Esophagus muscularis mucosa (tissue), 4 donors: ENCODE data around the gene CFAP74. TPM values are rescaled to one million over a fixed set of nuclear protein-coding genes. Genes with fewer than 3 reads are reported as not detected.

Experiments used
- DNase-seq: peaks from one replicate; pipeline ENCODE4 v3.0.0-alpha.2; 2017; ENCODE audit errors: extremely low spot score
- H3K27ac ChIP-seq, 4 donors: fragments of 200-600 bp; sonication (generic); replicated peaks in 1 of 4; 1 replicate in 3 of 4; 2 replicates in 1 of 4; pipeline ENCODE4 v1.5.1; 2016 to 2019; ENCODE audit warnings: mild to moderate bottlenecking in 1 of 4
- H3K27me3 ChIP-seq, 4 donors: fragments of 200-600 bp; sonication (generic); one replicate each; pipeline versions ENCODE4 v1.5.1 to v1.6.0; 2016 to 2019
- H3K36me3 ChIP-seq, 4 donors: fragments of 200-600 bp; sonication (generic); one replicate each; pipeline ENCODE4 v1.5.1; 2016 to 2019
- H3K4me1 ChIP-seq, 4 donors: fragments of 200-600 bp; sonication (generic); one replicate each; pipeline ENCODE4 v1.5.1; 2016 to 2019
- H3K4me3 ChIP-seq, 4 donors: fragments of 200-600 bp; sonication (generic); 1 replicate in 2 of 4; 2 replicates in 2 of 4; pipeline ENCODE4 v1.5.1; 2016 to 2019; ENCODE audit warnings: mild to moderate bottlenecking in 4 of 4, moderate library complexity in 1 of 4
- H3K9me3 ChIP-seq, 4 donors: fragments of 200-600 bp; sonication (generic); 1 replicate in 3 of 4; 2 replicates in 1 of 4; pipeline ENCODE4 v1.5.1; 2016 to 2019
- EP300 ChIP-seq: sonication (generic); formaldehyde crosslinking; IDR thresholded peaks from one replicate; pipeline ENCODE4 v1.6.1; 2017; ENCODE audit warnings: antibody characterized with exemption
- POLR2A ChIP-seq: fragments of 450-650 bp; IDR thresholded peaks from one replicate; pipeline ENCODE4 v1.6.1; 2017; ENCODE audit warnings: antibody characterized with exemption, moderate library complexity, mild to moderate bottlenecking, low read depth
- POLR2AphosphoS5 ChIP-seq, 2 donors: sonication (generic); formaldehyde crosslinking; IDR thresholded peaks; one replicate each; pipeline ENCODE4 v1.6.1; 2017; ENCODE audit warnings: antibody characterized with exemption in 2 of 2
- WGBS: methylation state at CpG from one replicate; pipeline ENCODE4 v1.1.5; 2018; 5-methylcytosine and 5-hydroxymethylcytosine counted together
- intact Hi-C: fragments of 100-400 bp; cut with DNase I; formaldehyde crosslinking; loops from one replicate; pipeline ENCODE4 v1.15.1; 2023
- total RNA-seq, 4 donors: library from RNA; depleted of rRNA; stranded (reverse); fragments of >200 nt; gene quantifications; one replicate each; pipeline versions ENCODE4 v1.1.0 to v1.2.1, GENCODE V29; 2016
- TF ChIP-seq, protein P1 (sequence below), 3 experiments: fragments of 200-600 bp in 2 of 3; fragments of 450-650 bp in 1 of 3; sonication (generic) in 2 of 3; IDR thresholded peaks; one replicate each; pipeline ENCODE4 v1.5.1; 2017 to 2019; ENCODE audit warnings: antibody characterized with exemption in 3 of 3, mild to moderate bottlenecking in 2 of 3, moderate library complexity in 1 of 3

Gene CFAP74
- total RNA-seq, 4 donors from 2014 or later: not detected

DNA sequence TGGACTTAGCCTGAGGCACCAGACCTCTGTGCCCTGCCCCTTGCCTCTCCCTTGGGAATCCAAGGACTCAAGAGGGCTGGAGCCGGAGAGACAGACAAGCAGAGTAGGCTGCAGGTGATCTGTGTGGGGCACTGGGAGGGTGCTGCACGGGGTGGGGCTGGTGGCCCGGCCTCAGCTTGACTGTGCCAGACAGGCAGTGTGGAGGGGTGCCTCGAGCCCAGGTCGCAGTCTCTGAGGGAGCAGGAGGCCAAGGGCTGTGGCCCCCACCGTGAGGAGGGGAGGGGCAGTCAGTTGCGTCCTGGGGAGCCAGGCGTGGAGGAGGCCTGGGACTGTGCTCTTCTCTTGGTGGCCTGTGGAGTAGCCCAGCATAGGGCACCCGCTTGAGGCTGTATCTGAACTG, 19.6 kb upstream of the CFAP74 start:
- Histone ChIP-seq H3K4me3 (no peak overlapping the region), H3K27me3 (peaks cover 0 to 79% (median 35%) of the 10 kb centered on the region in 4 donors), H3K27ac (no peak overlapping the region), H3K4me1 (peaks cover 12 to 28% (median 26%) of the 10 kb centered on the region in 4 donors), H3K9me3 (no peaks in the 10 kb centered on the region), H3K36me3 (no peaks in the 10 kb centered on the region)
- 87% methylated on average over 4 of the region's 9 CpGs for WGBS
- no peak for TF ChIP-seq EP300
- TF ChIP-seq, protein P1, sequence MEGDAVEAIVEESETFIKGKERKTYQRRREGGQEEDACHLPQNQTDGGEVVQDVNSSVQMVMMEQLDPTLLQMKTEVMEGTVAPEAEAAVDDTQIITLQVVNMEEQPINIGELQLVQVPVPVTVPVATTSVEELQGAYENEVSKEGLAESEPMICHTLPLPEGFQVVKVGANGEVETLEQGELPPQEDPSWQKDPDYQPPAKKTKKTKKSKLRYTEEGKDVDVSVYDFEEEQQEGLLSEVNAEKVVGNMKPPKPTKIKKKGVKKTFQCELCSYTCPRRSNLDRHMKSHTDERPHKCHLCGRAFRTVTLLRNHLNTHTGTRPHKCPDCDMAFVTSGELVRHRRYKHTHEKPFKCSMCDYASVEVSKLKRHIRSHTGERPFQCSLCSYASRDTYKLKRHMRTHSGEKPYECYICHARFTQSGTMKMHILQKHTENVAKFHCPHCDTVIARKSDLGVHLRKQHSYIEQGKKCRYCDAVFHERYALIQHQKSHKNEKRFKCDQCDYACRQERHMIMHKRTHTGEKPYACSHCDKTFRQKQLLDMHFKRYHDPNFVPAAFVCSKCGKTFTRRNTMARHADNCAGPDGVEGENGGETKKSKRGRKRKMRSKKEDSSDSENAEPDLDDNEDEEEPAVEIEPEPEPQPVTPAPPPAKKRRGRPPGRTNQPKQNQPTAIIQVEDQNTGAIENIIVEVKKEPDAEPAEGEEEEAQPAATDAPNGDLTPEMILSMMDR (IDR thresholded peaks at IDR 0.05): no peak
- TF ChIP-seq POLR2AphosphoS5 (IDR thresholded peaks at IDR 0.05): no peak
- no peak for TF ChIP-seq POLR2A
- intact Hi-C loops: no loop called here
- no peak for DNase-seq

DNA sequence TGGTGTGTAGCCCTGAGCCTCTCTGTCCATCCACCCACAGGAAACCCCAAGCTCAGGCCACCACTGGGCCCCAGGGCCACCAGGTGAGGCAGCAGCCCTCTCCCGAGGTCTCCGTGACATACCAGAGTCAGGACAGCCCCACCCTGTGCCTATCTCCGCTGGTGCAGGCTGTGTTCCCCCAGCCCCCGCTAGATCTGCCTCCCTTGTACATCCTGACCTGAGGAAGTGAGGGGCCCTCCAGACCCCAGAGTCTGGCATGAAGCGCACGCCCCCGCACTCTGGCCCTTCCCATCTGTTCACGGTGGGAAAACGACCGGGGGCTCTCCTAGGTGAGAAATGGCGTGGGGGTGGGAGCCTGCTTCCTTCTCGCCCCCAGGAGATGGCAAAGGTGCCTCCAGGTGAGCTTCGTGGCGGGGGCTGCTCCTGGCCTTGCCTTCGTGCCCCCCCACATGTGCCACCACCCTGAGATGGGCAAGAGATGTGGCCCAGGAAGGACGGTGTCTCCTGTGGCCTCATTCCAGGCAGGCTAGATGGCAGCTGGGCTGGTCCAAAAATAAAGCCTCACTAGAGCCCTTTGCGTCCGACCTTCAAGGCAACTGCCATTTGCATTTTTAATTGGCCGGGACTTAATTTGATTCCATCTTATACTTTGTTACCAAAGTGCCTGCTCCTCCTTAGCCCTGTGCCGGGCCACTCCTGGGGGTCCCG, 18.6 kb upstream of the CFAP74 start:
- H3K27ac ChIP-seq: no peak overlapping the region
- H3K27me3 ChIP-seq: peaks cover 0 to 89% (median 38%) of the 10 kb centered on the region in 4 donors
- 79% methylated on average over 5 of the region's 21 CpGs for WGBS
- H3K36me3 ChIP-seq: no peaks in the 10 kb centered on the region
- no peaks in the 10 kb centered on the region for H3K9me3 ChIP-seq
- peaks cover 12 to 28% (median 26%) of the 10 kb centered on the region in 4 donors for H3K4me1 ChIP-seq
- H3K4me3 ChIP-seq: no peak overlapping the region
- TF ChIP-seq EP300: no peak
- no peak for TF ChIP-seq POLR2A
- TF ChIP-seq, protein P1 (IDR thresholded peaks at IDR 0.05): no peak
- TF ChIP-seq POLR2AphosphoS5 (IDR thresholded peaks at IDR 0.05): no peak
- DNase-seq: no peak
- intact Hi-C loops: no loop called here

DNA sequence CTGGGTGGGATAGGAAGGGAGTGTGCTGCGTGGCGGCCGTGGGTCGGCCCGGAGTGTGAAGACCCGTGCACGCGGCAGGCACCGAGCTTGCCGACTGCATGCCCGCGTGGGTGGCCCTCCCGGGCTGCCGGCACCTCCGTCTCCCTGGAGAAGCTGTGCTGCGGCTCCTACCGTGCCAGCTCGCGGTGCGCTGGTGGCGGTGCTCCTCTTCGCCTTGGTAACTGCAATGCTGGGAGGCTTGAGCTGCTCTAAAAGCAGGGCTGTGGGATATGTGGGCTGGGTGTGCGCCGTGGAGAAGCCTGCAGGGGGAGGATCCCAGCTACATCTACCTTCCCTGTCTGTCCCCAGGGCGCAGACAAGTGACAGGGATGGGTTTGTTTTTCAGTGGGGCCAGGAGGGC, 18.0 kb upstream of the CFAP74 start:
- DNase-seq: no peak
- Histone ChIP-seq H3K27me3 (peaks cover 0 to 96% (median 38%) of the 10 kb centered on the region in 4 donors), H3K9me3 (no peaks in the 10 kb centered on the region), H3K4me1 (peaks cover 12 to 28% (median 26%) of the 10 kb centered on the region in 4 donors), H3K4me3 (no peak overlapping the region), H3K36me3 (no peaks in the 10 kb centered on the region), H3K27ac (no peak overlapping the region)
- intact Hi-C loops: no loop called here
- no peak for TF ChIP-seq EP300
- no peak for TF ChIP-seq POLR2A
- TF ChIP-seq, protein P1 (IDR thresholded peaks at IDR 0.05): no peak
- TF ChIP-seq POLR2AphosphoS5 (IDR thresholded peaks at IDR 0.05): no peak
- 85% methylated on average over 20 of the region's 25 CpGs for WGBS

DNA sequence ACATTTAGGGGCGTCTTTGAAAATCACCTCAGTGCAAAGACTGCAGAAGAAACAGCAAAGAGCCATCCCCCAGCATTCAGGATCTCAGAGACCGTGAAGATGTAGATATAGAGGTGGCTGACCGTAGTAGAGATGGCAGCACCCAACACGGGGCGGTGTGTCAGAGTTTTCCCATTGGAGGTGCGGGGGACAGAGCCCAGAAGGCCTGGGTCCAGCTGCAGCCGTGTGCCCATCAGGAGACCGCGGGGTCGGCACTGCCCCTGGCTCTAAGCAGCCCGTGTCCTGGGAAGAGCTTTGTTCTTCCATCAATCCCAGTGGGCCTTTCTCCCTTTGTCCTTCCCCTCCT, 16.7 kb upstream of the CFAP74 start:
- 76% methylated on average over 9 of the region's 11 CpGs for WGBS
- Histone ChIP-seq H3K27ac (no peak overlapping the region), H3K9me3 (no peaks in the 10 kb centered on the region), H3K27me3 (peaks cover 0 to 99% (median 38%) of the 10 kb centered on the region in 4 donors), H3K4me1 (peaks cover 9 to 20% (median 17%) of the 10 kb centered on the region in 4 donors), H3K36me3 (no peaks in the 10 kb centered on the region), H3K4me3 (no peak overlapping the region)
- DNase-seq: no peak
- intact Hi-C loops: no loop called here
- TF ChIP-seq POLR2A (no peak), POLR2AphosphoS5 (IDR thresholded peaks at IDR 0.05) (no peak), EP300 (no peak)
- TF ChIP-seq, protein P1 (IDR thresholded peaks at IDR 0.05): no peak
